Trophoblast cell (in vitro differentiated cells and primary cell): ENCODE results near the gene KRTAP15-1.

Experiments
- DNase-seq, 2 donors: peaks; one replicate each; pipeline ENCODE4 v3.0.0-alpha.2; 2016
- H2AFZ ChIP-seq: 2 replicates; pipeline ENCODE4 v1.6.1; 2013; ENCODE audit warnings: low read length, moderate library complexity, mild to moderate bottlenecking; ENCODE audit not compliant: insufficient read depth, poor library complexity
- H2AK5ac ChIP-seq: 2 replicates; pipeline ENCODE4 v1.6.1; 2013; ENCODE audit warnings: mild to moderate bottlenecking, low read length
- H2BK120ac ChIP-seq: 2 replicates; pipeline ENCODE4 v1.6.1; 2013; ENCODE audit warnings: low read length, mild to moderate bottlenecking, moderate library complexity; ENCODE audit not compliant: insufficient read depth, poor library complexity
- H2BK12ac ChIP-seq: 2 replicates; pipeline ENCODE4 v1.6.1; 2013; ENCODE audit warnings: mild to moderate bottlenecking, low read length, moderate library complexity
- H2BK5ac ChIP-seq: 2 replicates; pipeline ENCODE4 v1.6.1; 2013; ENCODE audit warnings: low read length, low read depth, moderate library complexity, mild to moderate bottlenecking; ENCODE audit not compliant: poor library complexity
- H3K14ac ChIP-seq: 2 replicates; pipeline ENCODE4 v1.6.1; 2013; ENCODE audit warnings: mild to moderate bottlenecking, low read length
- H3K18ac ChIP-seq: 2 replicates; pipeline ENCODE4 v1.6.1; 2013; ENCODE audit warnings: mild to moderate bottlenecking, low read length
- H3K23ac ChIP-seq: 2 replicates; pipeline ENCODE4 v1.6.1; 2013; ENCODE audit warnings: low read length
- H3K27ac ChIP-seq: 2 replicates; pipeline ENCODE4 v1.5.1; 2013; ENCODE audit warnings: low read depth, mild to moderate bottlenecking, inconsistent platforms, low read length, moderate library complexity
- H3K27me3 ChIP-seq: 2 replicates; pipeline ENCODE4 v1.6.1; 2013; ENCODE audit warnings: inconsistent platforms, mild to moderate bottlenecking, low read length, moderate library complexity; ENCODE audit not compliant: insufficient read depth
- H3K36me3 ChIP-seq, 2 experiments: 1 replicate in 1 of 2; 2 replicates in 1 of 2; pipeline ENCODE4 v1.6.1; 2013; ENCODE audit warnings: low read length in 2 of 2, mild to moderate bottlenecking in 2 of 2, moderate library complexity in 1 of 2; ENCODE audit not compliant: insufficient read depth in 2 of 2, control insufficient read depth in 1 of 2
- H3K4ac ChIP-seq: 2 replicates; pipeline ENCODE4 v1.6.1; 2013; ENCODE audit warnings: low read depth, mild to moderate bottlenecking, low read length, moderate library complexity
- H3K4me1 ChIP-seq, 2 experiments: 1 replicate in 1 of 2; 2 replicates in 1 of 2; pipeline ENCODE4 v1.6.1; 2013; ENCODE audit warnings: low read length in 2 of 2, mild to moderate bottlenecking in 2 of 2, moderate library complexity in 1 of 2; ENCODE audit not compliant: insufficient read depth in 2 of 2, control insufficient read depth in 1 of 2
- H3K4me2 ChIP-seq: 2 replicates; pipeline ENCODE4 v1.6.1; 2013; ENCODE audit warnings: inconsistent platforms, mild to moderate bottlenecking, low read length, moderate library complexity
- H3K4me3 ChIP-seq: 2 replicates; pipeline ENCODE4 v1.5.1; 2013; ENCODE audit warnings: mild to moderate bottlenecking, low read depth, low read length, inconsistent platforms
- H3K79me1 ChIP-seq: one replicate; pipeline ENCODE4 v1.6.1; 2013; ENCODE audit warnings: low read length
- H3K79me2 ChIP-seq: 2 replicates; pipeline ENCODE4 v1.6.1; 2013; ENCODE audit warnings: low read length, mild to moderate bottlenecking; ENCODE audit not compliant: control insufficient read depth, insufficient read depth, poor library complexity
- H3K9ac ChIP-seq: 2 replicates; pipeline ENCODE4 v1.6.1; 2013; ENCODE audit warnings: mild to moderate bottlenecking, low read length
- H3K9me3 ChIP-seq: 2 replicates; pipeline ENCODE4 v1.6.1; 2013; ENCODE audit warnings: low read depth, mild to moderate bottlenecking, control low read depth, inconsistent platforms, low read length; ENCODE audit not compliant: insufficient read depth
- H4K12ac ChIP-seq: 2 replicates; pipeline ENCODE4 v1.6.1; 2013; ENCODE audit warnings: low read depth, mild to moderate bottlenecking, low read length, moderate library complexity
- H4K8ac ChIP-seq: 2 replicates; pipeline ENCODE4 v1.6.1; 2013; ENCODE audit warnings: low read depth, mild to moderate bottlenecking, low read length, moderate library complexity
- H4K91ac ChIP-seq: one replicate; pipeline ENCODE4 v1.6.1; 2013; ENCODE audit warnings: low read depth, mild to moderate bottlenecking, low read length, moderate library complexity
- WGBS: extraction: QIAGEN DNeasy Blood & Tissue Kit; methylation state at CpG from one replicate; pipeline ENCODE4 v1.1.7; 2013; ENCODE audit warnings: missing lambda C conversion rate; ENCODE audit not compliant: insufficient read length, insufficient coverage; ENCODE audit errors: extremely low coverage; 5-methylcytosine and 5-hydroxymethylcytosine counted together

KRTAP15-1 gene

DNA sequence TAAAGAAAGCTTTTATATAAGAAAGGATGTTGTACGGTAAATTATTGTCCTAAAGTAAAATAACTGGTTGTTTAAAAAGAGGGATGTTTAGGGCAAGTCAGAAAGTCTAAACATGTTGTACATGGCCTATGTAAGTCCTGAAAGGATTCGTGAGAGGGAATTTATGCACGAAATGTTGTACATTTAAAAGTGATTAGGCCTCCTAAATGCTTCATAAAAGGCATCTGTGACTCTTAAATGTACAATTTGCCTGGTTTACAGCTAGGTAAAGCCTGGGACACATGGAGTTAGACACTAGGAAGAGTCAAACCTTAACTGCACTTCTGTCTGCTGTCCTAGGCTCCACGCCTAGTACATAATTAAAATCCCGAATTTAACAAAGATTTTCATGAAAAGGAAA is 24.1 kb upstream of the KRTAP15-1 start:
- H3K9ac ChIP-seq: no peak overlapping the region

GRCh38 chr21:30425826-30426225 is 14.2 kb upstream of the KRTAP15-1 start, which contains the start of gene KRTAP13-3:
Gene KRTAP13-3 (minus strand): TSS chr21:30425926. CDS start chr21:30425912, 14 bp downstream.
- H2AFZ ChIP-seq: no peak within 1 kb of the TSS
- no peaks in the 10 kb centered on the region for H3K79me2 ChIP-seq
- H3K4me2 ChIP-seq: no peak within 1 kb of the TSS
- no peak within 1 kb of the TSS for H2BK5ac ChIP-seq
- no CpG with 5 or more reads among the region's 5 CpGs for WGBS
- H3K18ac ChIP-seq: no peak within 1 kb of the TSS
- H3K9ac ChIP-seq: no peak within 1 kb of the TSS
- H3K79me1 ChIP-seq: no peaks in the 10 kb centered on the region
- H3K36me3 ChIP-seq: no peaks in the 10 kb centered on the region
- no peak within 1 kb of the TSS for H3K23ac ChIP-seq
- no peak within 1 kb of the TSS for H4K12ac ChIP-seq
- H3K4me1 ChIP-seq: no peaks in the 10 kb centered on the region
- no peak within 1 kb of the TSS for H2BK12ac ChIP-seq
- H4K8ac ChIP-seq: no peak within 1 kb of the TSS
- no peak within 1 kb of the TSS for H3K14ac ChIP-seq
- H3K4ac ChIP-seq: no peak within 1 kb of the TSS
- no peak within 1 kb of the TSS for H2AK5ac ChIP-seq
- no peak within 1 kb of the TSS for H3K27ac ChIP-seq
- H2BK120ac ChIP-seq: no peak within 1 kb of the TSS
- no peak within 1 kb of the TSS for H3K4me3 ChIP-seq
- DNase-seq: no peak
- no peaks in the 10 kb centered on the region for H3K27me3 ChIP-seq
- H4K91ac ChIP-seq: no peak within 1 kb of the TSS
- no peaks in the 10 kb centered on the region for H3K9me3 ChIP-seq

More for the DNA sequence above, 24.1 kb upstream of the KRTAP15-1 start:
- H3K4ac ChIP-seq: no peak overlapping the region
- H3K9me3 ChIP-seq: no peaks in the 10 kb centered on the region
- H3K14ac ChIP-seq: no peak overlapping the region
- H4K8ac ChIP-seq: no peak overlapping the region
- no peak overlapping the region for H2AK5ac ChIP-seq
- no peaks in the 10 kb centered on the region for H3K36me3 ChIP-seq
- H3K23ac ChIP-seq: no peak overlapping the region
- no peak overlapping the region for H2BK12ac ChIP-seq
- H3K18ac ChIP-seq: no peak overlapping the region
- DNase-seq: no peak
- H3K79me1 ChIP-seq: no peaks in the 10 kb centered on the region
- H3K4me2 ChIP-seq: no peak overlapping the region
- no peak overlapping the region for H2BK5ac ChIP-seq
- no peak overlapping the region for H4K12ac ChIP-seq
- no CpG with 5 or more reads among the region's 5 CpGs for WGBS
- no peak overlapping the region for H4K91ac ChIP-seq
- H3K27ac ChIP-seq: no peak overlapping the region
- H3K4me1 ChIP-seq: no peaks in the 10 kb centered on the region
- H3K4me3 ChIP-seq: no peak overlapping the region
- H3K27me3 ChIP-seq: no peaks in the 10 kb centered on the region
- no peak overlapping the region for H2AFZ ChIP-seq
- H2BK120ac ChIP-seq: no peak overlapping the region
- H3K79me2 ChIP-seq: no peaks in the 10 kb centered on the region

GRCh38 chr21:30426731-30427130 is 13.3 kb upstream of the KRTAP15-1 start:
- no peak overlapping the region for H3K4me2 ChIP-seq
- no peak for DNase-seq
- H3K4me3 ChIP-seq: no peak overlapping the region
- no peak overlapping the region for H3K9ac ChIP-seq
- no peak overlapping the region for H3K23ac ChIP-seq
- no peak overlapping the region for H3K27ac ChIP-seq
- H3K79me2 ChIP-seq: no peaks in the 10 kb centered on the region
- H3K9me3 ChIP-seq: no peaks in the 10 kb centered on the region
- no CpG with 5 or more reads among the region's 3 CpGs for WGBS
- no peaks in the 10 kb centered on the region for H3K36me3 ChIP-seq
- no peak overlapping the region for H2BK5ac ChIP-seq
- H4K91ac ChIP-seq: no peak overlapping the region
- H2BK12ac ChIP-seq: no peak overlapping the region
- no peak overlapping the region for H3K18ac ChIP-seq
- H2AK5ac ChIP-seq: no peak overlapping the region
- no peaks in the 10 kb centered on the region for H3K79me1 ChIP-seq
- no peak overlapping the region for H2AFZ ChIP-seq
- no peak overlapping the region for H4K8ac ChIP-seq
- no peak overlapping the region for H2BK120ac ChIP-seq
- no peak overlapping the region for H3K4ac ChIP-seq
- H3K27me3 ChIP-seq: no peaks in the 10 kb centered on the region
- no peak overlapping the region for H4K12ac ChIP-seq
- no peaks in the 10 kb centered on the region for H3K4me1 ChIP-seq
- no peak overlapping the region for H3K14ac ChIP-seq

- H3K9me3 ChIP-seq: no peaks in the 10 kb centered on the region
Measured at GRCh38 chr21:30430170-30430655, 9.9 kb upstream of the KRTAP15-1 start, which contains the start of gene KRTAP13-4. Gene KRTAP13-4 (plus strand): TSS chr21:30430220. CDS start chr21:30430276, 56 bp downstream.

More at GRCh38 chr21:30430170-30430655, 9.9 kb upstream of the KRTAP15-1 start, which contains the start of gene KRTAP13-4:
- Histone ChIP-seq H2BK120ac (no peak within 1 kb of the TSS), H3K4ac (no peak within 1 kb of the TSS), H3K18ac (no peak within 1 kb of the TSS), H2AK5ac (no peak within 1 kb of the TSS), H3K27me3 (no peaks in the 10 kb centered on the region), H3K27ac (no peak within 1 kb of the TSS), H4K12ac (no peak within 1 kb of the TSS), H3K14ac (no peak within 1 kb of the TSS), H2AFZ (no peak within 1 kb of the TSS), H3K4me2 (no peak within 1 kb of the TSS), H3K4me3 (no peak within 1 kb of the TSS), H2BK12ac (no peak within 1 kb of the TSS), H3K9ac (no peak within 1 kb of the TSS), H3K23ac (no peak within 1 kb of the TSS), H3K4me1 (no peaks in the 10 kb centered on the region), H4K91ac (no peak within 1 kb of the TSS), H3K36me3 (no peaks in the 10 kb centered on the region), H3K79me2 (no peaks in the 10 kb centered on the region), H3K79me1 (no peaks in the 10 kb centered on the region), H4K8ac (no peak within 1 kb of the TSS), H2BK5ac (no peak within 1 kb of the TSS)
- no CpG with 5 or more reads among the region's 9 CpGs for WGBS
- DNase-seq: no peak
